HepG2 (cell line): ENCODE results near the gene FUZ. TPM values are rescaled to one million over a fixed set of nuclear protein-coding genes. Genes with fewer than 3 reads are reported as not detected.

Experiments
- ATAC-seq: fragments of 200-7000 bp; cut with Tn5 transposase; 3 replicates; pipeline ENCODE4 v1.9.1; 2020; ENCODE audit warnings: mild to moderate bottlenecking, moderate library complexity
- BruUV-seq: library from RNA; stranded (reverse); fragments of 400-500 nt; replicated peaks from 2 replicates; lab custom pipeline; 2021; lab: Mats Ljungman, UMichigan
- CTCF ChIA-PET: fragments of 300-600 bp; formaldehyde crosslinking; extraction: SDS; loops from one replicate; lab custom pipeline; 2021; ENCODE audit warnings: low total read pairs, inconsistent platforms, low intra/inter-chr PET ratio; lab: Yijun Ruan, JAX
- POLR2A ChIA-PET: fragments of 350-600 bp; sonication (Branson Sonifier 250); formaldehyde crosslinking; loops from one replicate; lab custom pipeline; 2020; ENCODE audit warnings: antibody characterized with exemption, inconsistent platforms; lab: Yijun Ruan, JAX
- DNase-seq: peaks from one replicate; pipeline ENCODE4 v3.0.0-alpha.2; 2015; ENCODE audit warnings: low spot score
- FAIRE-seq: peaks from 3 replicates; lab custom pipeline; 2011; peaks lifted over from hg19 to GRCh38; lab: Jason Lieb, UNC
- H2AFZ ChIP-seq: one replicate; pipeline ENCODE4 v1.6.1; 2011; ENCODE audit warnings: low read length, inconsistent platforms
- H3K27ac ChIP-seq: fragments of 300-600 bp; 3 replicates; pipeline ENCODE4 v1.8.0; 2011; ENCODE audit warnings: mixed run types, mild to moderate bottlenecking, mixed read lengths, low read length, inconsistent platforms; ENCODE audit not compliant: insufficient read depth; ENCODE audit errors: extremely low read length
- H3K27me3 ChIP-seq, 2 experiments: fragments of 200-600 bp in 1 of 2; 2 replicates in 1 of 2; 3 replicates in 1 of 2; pipeline versions ENCODE4 v1.6.0 to v1.8.0; 2011; ENCODE audit warnings: low read length in 2 of 2, mild to moderate bottlenecking in 2 of 2, moderate library complexity in 2 of 2, inconsistent platforms in 1 of 2; ENCODE audit not compliant: insufficient read depth in 2 of 2, control insufficient read depth in 1 of 2
- H3K36me3 ChIP-seq, 2 experiments: fragments of 200-600 bp in 1 of 2; replicated peaks in 1 of 2; 2 replicates in 1 of 2; 3 replicates in 1 of 2; pipeline versions ENCODE4 v1.5.1 to v1.8.0; 2011; ENCODE audit warnings: low read length in 2 of 2, inconsistent platforms in 1 of 2; ENCODE audit not compliant: insufficient read depth in 2 of 2, control insufficient read depth in 1 of 2
- H3K4me1 ChIP-seq: 2 replicates; pipeline ENCODE4 v1.5.1; 2012; ENCODE audit warnings: low read length, inconsistent platforms; ENCODE audit not compliant: insufficient read depth
- H3K4me2 ChIP-seq: 2 replicates; pipeline ENCODE4 v1.6.0; 2011; ENCODE audit warnings: low read depth, low read length, inconsistent platforms
- H3K4me3 ChIP-seq, 3 experiments: fragments of 200-600 bp in 1 of 3; sonication (generic), shearing (Covaris generic) in 1 of 3; replicated peaks in 1 of 3; 2 replicates each; pipeline ENCODE4 v1.5.1; 2011 to 2016; ENCODE audit warnings: low read length in 3 of 3, inconsistent platforms in 2 of 3, low read depth in 2 of 3, mild to moderate bottlenecking in 2 of 3, control low read depth in 1 of 3, mixed read lengths in 1 of 3; ENCODE audit not compliant: insufficient read depth in 1 of 3
- H3K79me2 ChIP-seq: one replicate; pipeline ENCODE4 v1.6.1; 2011; ENCODE audit warnings: low read length, inconsistent platforms; ENCODE audit not compliant: insufficient read depth
- H3K9ac ChIP-seq: 2 replicates; pipeline ENCODE4 v1.6.0; 2011; ENCODE audit warnings: mild to moderate bottlenecking, low read depth, low read length, inconsistent platforms; ENCODE audit not compliant: insufficient read depth
- H3K9me3 ChIP-seq: 2 replicates; pipeline ENCODE4 v1.5.1; 2012; ENCODE audit warnings: mild to moderate bottlenecking, low read length
- H4K20me1 ChIP-seq: 2 replicates; pipeline ENCODE4 v1.6.0; 2011; ENCODE audit warnings: inconsistent platforms, mild to moderate bottlenecking, low read length, moderate library complexity; ENCODE audit not compliant: insufficient read depth
- BRCA1 ChIP-seq: sonication (generic); formaldehyde crosslinking; IDR thresholded peaks from 2 replicates; pipeline ENCODE4 v1.4.0; 2020; ENCODE audit warnings: missing genetic modification reagents
- DMTF1 ChIP-seq: sonication (generic); formaldehyde crosslinking; IDR thresholded peaks from 2 replicates; pipeline ENCODE4 v1.4.0; 2020; ENCODE audit warnings: mild to moderate bottlenecking, missing genetic modification reagents
- EHMT2 ChIP-seq: fragments of 200-600 bp; sonication (generic); IDR thresholded peaks from 2 replicates; pipeline ENCODE4 v1.7.0; 2017; ENCODE audit warnings: antibody characterized with exemption, low read depth, low read length, borderline replicate concordance
- NCOR1 ChIP-seq: fragments of 200-600 bp; sonication (generic); IDR thresholded peaks from 2 replicates; pipeline ENCODE4 v1.7.0; 2017; ENCODE audit warnings: antibody characterized with exemption, low read length, borderline replicate concordance
- ZNF276 ChIP-seq: sonication (generic); formaldehyde crosslinking; IDR thresholded peaks from 2 replicates; pipeline ENCODE4 v1.4.0; 2020; ENCODE audit warnings: mild to moderate bottlenecking, low read depth, missing genetic modification reagents
- ZNF407 ChIP-seq: sonication (generic); formaldehyde crosslinking; IDR thresholded peaks from one replicate; pipeline ENCODE4 v1.5.1; 2020; ENCODE audit warnings: mild to moderate bottlenecking, missing genetic modification reagents; ENCODE audit errors: not compliant biosample characterization
- ZNF598 ChIP-seq: sonication (generic); formaldehyde crosslinking; IDR thresholded peaks from 2 replicates; pipeline ENCODE4 v1.5.1; 2020; ENCODE audit warnings: mild to moderate bottlenecking, missing genetic modification reagents, borderline replicate concordance
- ZNF761 ChIP-seq: sonication (generic); formaldehyde crosslinking; conservative IDR thresholded peaks from 2 replicates; pipeline ENCODE4 v1.4.0; 2020; ENCODE audit warnings: mild to moderate bottlenecking, missing genetic modification reagents
- ZNF766 ChIP-seq: sonication (generic); formaldehyde crosslinking; IDR thresholded peaks from 2 replicates; pipeline ENCODE4 v1.5.0; 2020; ENCODE audit warnings: missing genetic modification reagents, borderline replicate concordance
- WGBS: methylation state at CpG from one replicate; pipeline ENCODE4 v1.1.6; 2017; ENCODE audit warnings: low lambda C conversion rate; 5-methylcytosine and 5-hydroxymethylcytosine counted together
- in situ Hi-C: cut with HindIII; loops from 2 replicates; pipeline ENCODE4 v1.10.0; 2017; ENCODE audit warnings: low pct_unique_long_range_greater_than_20kb; ENCODE audit not compliant: extremely low pct_ligation_motif_present
- intact Hi-C: fragments of 100-400 bp; cut with micrococcal nuclease; formaldehyde crosslinking; loops from one replicate; pipeline ENCODE4 v1.10.0; 2022; ENCODE audit not compliant: unreplicated experiment
- polyA plus RNA-seq, 8 experiments: library from polyadenylated mRNA; depleted of rRNA in 3 of 8; stranded (reverse) in 7 of 8; unstranded in 1 of 8; fragments of >200 nt; fragmentation: Illumina TruSeq in 4 of 8; extraction: Trizol in 4 of 8; gene quantifications; 2 replicates each; pipeline versions ENCODE4 v1.2.1 to v1.2.3, GENCODE V29; 2011 to 2016; ENCODE audit warnings: low read depth in 4 of 8, missing spikeins in 1 of 8, mixed read lengths in 1 of 8; ENCODE audit not compliant: insufficient read depth in 1 of 8
- total RNA-seq, 5 experiments: library from RNA; depleted of rRNA; stranded (reverse); fragments of >200 nt; fragmentation: Illumina TruSeq; extraction: Trizol; gene quantifications; 2 replicates each; pipeline ENCODE4 v1.2.3, GENCODE V29; 2016; ENCODE audit warnings: low read depth in 1 of 5

The FUZ gene
- total and polyA plus RNA-seq, 2 of the 13 experiments (the other 11 are each of a cell fraction or from before 2014, with no cell fraction given): 0.08 TPM; not detected in 1

- ChIA-PET CTCF (no interaction called here), POLR2A (interaction anchor here (0.6 kb wide), 1 partner anchor 10 kb away, joined by 3 read pairs; no protein-coding TSS in a partner anchor)
- Histone ChIP-seq H3K9ac (no peak overlapping the region), H3K9me3 (no peaks in the 10 kb centered on the region), H3K36me3 (peaks cover 4 to 15% of the 10 kb centered on the region in 2 experiments; a peak in 3 of 5 replicates), H3K79me2 (no peaks in the 10 kb centered on the region), H3K4me1 (peaks cover 12% of the 10 kb centered on the region), H3K4me2 (no peak overlapping the region), H2AFZ (no peak overlapping the region), H3K4me3 (no peak overlapping the region), H3K27ac (no peak overlapping the region), H4K20me1 (no peaks in the 10 kb centered on the region), H3K27me3 (no peaks in the 10 kb centered on the region)
- FAIRE-seq (no peak), ATAC-seq (no peak), DNase-seq (no peak)
- intact Hi-C loops (no loop called here), in situ Hi-C loops (no loop called here)
- no TSS peak for BruUV-seq
- 95% methylated on average over 3 of the region's 3 CpGs for WGBS
- no peak for TF ChIP-seq NCOR1
- no peak for TF ChIP-seq ZNF766 (CRISPR knock-in tag)
- no peak for TF ChIP-seq ZNF276
- no peak for TF ChIP-seq BRCA1
- no peak for TF ChIP-seq ZNF407 (CRISPR knock-in tag)
- no peak for TF ChIP-seq ZNF761
- TF ChIP-seq EHMT2: no peak
- no peak for TF ChIP-seq DMTF1 (CRISPR knock-in tag)
- no peak for TF ChIP-seq ZNF598 (CRISPR knock-in tag)
These were observed 30.2 kb upstream of the FUZ start for GRCh38 chr19:49843265-49843664.
